ENCODE results near the gene RALGPS2. TPM values are rescaled to one million over a fixed set of nuclear protein-coding genes. Genes with fewer than 3 reads are reported as not detected.

RALGPS2 gene, protein sequence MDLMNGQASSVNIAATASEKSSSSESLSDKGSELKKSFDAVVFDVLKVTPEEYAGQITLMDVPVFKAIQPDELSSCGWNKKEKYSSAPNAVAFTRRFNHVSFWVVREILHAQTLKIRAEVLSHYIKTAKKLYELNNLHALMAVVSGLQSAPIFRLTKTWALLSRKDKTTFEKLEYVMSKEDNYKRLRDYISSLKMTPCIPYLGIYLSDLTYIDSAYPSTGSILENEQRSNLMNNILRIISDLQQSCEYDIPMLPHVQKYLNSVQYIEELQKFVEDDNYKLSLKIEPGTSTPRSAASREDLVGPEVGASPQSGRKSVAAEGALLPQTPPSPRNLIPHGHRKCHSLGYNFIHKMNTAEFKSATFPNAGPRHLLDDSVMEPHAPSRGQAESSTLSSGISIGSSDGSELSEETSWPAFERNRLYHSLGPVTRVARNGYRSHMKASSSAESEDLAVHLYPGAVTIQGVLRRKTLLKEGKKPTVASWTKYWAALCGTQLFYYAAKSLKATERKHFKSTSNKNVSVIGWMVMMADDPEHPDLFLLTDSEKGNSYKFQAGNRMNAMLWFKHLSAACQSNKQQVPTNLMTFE
- 171 and 207 TPM in 2 replicates for total RNA-seq

DNA sequence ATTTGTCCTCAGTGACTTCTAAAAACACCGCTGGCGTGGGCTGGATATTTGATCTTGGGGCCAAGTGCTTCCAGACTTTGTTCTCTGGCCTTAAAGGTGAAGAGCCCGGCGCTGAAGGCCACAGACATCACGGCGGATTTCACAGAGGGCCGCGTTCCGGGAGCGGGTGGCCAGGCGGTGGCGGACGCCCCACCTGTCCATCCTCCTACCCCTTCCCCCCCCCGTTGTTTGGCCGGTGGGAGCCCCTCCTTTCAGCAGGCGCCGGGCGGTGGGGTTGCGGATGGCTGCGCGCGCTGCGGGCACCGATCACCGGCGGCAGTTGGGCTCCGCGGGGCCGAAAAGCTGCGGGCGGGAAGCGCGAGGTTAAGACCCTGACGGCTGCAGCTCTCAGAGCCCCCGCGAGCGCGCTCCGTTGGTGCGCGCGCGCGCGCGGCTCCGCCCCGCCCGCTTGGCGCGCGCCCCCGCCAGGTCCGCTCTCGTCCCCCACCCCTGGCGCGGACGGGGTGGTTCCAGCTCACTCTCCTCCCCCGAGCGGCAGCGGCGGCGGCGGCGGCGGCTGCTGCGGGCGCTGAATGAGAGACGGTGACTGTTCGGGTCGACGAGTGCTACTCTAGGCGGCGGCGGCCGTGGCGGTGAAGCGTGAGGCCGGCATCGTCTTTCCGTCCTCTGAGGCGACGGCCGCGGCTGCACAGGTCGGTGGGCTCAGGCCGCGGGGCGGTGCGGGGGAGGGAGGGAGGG lies at the start of gene RALGPS2:
Gene RALGPS2, plus strand, starts transcription at position 517 of the 738 bp plus-strand sequence. CDS start 51,521 bp downstream, outside the sequence.
- DNase-seq (peak; percentile 66), ATAC-seq (ENCODE audit: low read depth) (peak; percentile 70)
- ChIA-PET POLR2A (interaction anchor here (0.6 to 5.8 kb wide), 25 partner anchors 15 to 302 kb away, joined by 3 to 119 read pairs (median 4); no protein-coding TSS in a partner anchor), CTCF (interaction anchor here (0.8 to 3.8 kb wide), 8 partner anchors 116 to 277 kb away, joined by 3 to 41 read pairs (median 4); no protein-coding TSS in a partner anchor)
- intact Hi-C loops (cut with micrococcal nuclease): loop anchor here (1.0 to 5.0 kb wide), 5 partner anchors 65 to 357 kb away; partner anchors contain the start of gene TOR3A
- H3K36me3 Mint-ChIP-seq (ENCODE audit: low read depth): peaks cover 33% of the 10 kb centered on the region
- peaks cover 53% of the 10 kb centered on the region for H3K4me1 Mint-ChIP-seq
- H3K27ac Mint-ChIP-seq: peak within 1 kb of the TSS; percentile 97
- no peaks in the 10 kb centered on the region for H3K27me3 Mint-ChIP-seq
- TF ChIP-seq, protein P1, sequence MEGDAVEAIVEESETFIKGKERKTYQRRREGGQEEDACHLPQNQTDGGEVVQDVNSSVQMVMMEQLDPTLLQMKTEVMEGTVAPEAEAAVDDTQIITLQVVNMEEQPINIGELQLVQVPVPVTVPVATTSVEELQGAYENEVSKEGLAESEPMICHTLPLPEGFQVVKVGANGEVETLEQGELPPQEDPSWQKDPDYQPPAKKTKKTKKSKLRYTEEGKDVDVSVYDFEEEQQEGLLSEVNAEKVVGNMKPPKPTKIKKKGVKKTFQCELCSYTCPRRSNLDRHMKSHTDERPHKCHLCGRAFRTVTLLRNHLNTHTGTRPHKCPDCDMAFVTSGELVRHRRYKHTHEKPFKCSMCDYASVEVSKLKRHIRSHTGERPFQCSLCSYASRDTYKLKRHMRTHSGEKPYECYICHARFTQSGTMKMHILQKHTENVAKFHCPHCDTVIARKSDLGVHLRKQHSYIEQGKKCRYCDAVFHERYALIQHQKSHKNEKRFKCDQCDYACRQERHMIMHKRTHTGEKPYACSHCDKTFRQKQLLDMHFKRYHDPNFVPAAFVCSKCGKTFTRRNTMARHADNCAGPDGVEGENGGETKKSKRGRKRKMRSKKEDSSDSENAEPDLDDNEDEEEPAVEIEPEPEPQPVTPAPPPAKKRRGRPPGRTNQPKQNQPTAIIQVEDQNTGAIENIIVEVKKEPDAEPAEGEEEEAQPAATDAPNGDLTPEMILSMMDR (IDR thresholded peaks at IDR 0.05): no peak
- H3K4me3 Mint-ChIP-seq: peak within 1 kb of the TSS; percentile 92
- H3K9me3 Mint-ChIP-seq: no peaks in the 10 kb centered on the region

GRCh38 chr1:178679237-178679636 lies 45.8 kb upstream of the RALGPS2 start:
- Mint-ChIP-seq H3K4me3 (no peak overlapping the region), H3K27me3 (no peaks in the 10 kb centered on the region), H3K36me3 (ENCODE audit: low read depth) (peaks cover 2% of the 10 kb centered on the region), H3K27ac (no peak overlapping the region), H3K4me1 (peaks cover 50% of the 10 kb centered on the region), H3K9me3 (no peaks in the 10 kb centered on the region)
- POLR2A ChIA-PET: interaction anchor here (1.5 kb wide), 1 partner anchor 46 kb away, joined by 4 read pairs; the partner anchor contains the start of gene RALGPS2
- TF ChIP-seq, protein P1 (IDR thresholded peaks at IDR 0.05): no peak
- CTCF ChIA-PET: no interaction called here
- no peak for DNase-seq
- no peak for ATAC-seq (ENCODE audit: low read depth)
- intact Hi-C loops (cut with micrococcal nuclease): no loop called here

DNA sequence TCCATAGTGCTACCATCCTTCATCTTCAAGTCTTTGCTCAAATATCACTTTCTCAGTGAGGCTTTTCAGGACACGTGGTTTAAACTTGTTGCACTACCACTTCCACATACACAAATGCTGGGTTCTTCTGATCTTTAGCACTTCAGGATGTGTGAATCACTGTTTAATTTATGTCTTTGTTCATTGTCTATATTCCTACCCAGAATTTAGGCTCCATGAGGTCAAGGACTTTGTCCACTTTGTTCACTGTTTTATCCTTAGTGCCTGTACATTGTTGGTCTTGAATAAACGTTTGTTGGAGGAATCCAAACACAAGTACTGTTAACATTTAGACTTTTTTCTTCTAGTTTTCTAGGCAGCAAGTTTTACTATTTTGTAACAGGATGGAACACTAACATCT lies 42.6 kb upstream of the RALGPS2 start:
- no peaks in the 10 kb centered on the region for H3K36me3 Mint-ChIP-seq (ENCODE audit: low read depth)
- peaks cover 1% of the 10 kb centered on the region for H3K9me3 Mint-ChIP-seq
- TF ChIP-seq, protein P1 (IDR thresholded peaks at IDR 0.05): no peak
- ChIA-PET POLR2A (interaction anchor here (0.9 to 2.0 kb wide), 2 partner anchors 103 to 140 kb away, joined by 3 to 6 read pairs; no protein-coding TSS in a partner anchor), CTCF (interaction anchor here (1.1 kb wide), 1 partner anchor 382 kb away, joined by 3 read pairs; no protein-coding TSS in a partner anchor)
- no peaks in the 10 kb centered on the region for H3K27me3 Mint-ChIP-seq
- ATAC-seq (ENCODE audit: low read depth): no peak
- intact Hi-C loops (cut with micrococcal nuclease): loop anchor here (5.0 kb wide), 1 partner anchor 35 kb away; no protein-coding TSS in a partner anchor
- H3K27ac Mint-ChIP-seq: peak overlapping the region; percentile 37
- H3K4me3 Mint-ChIP-seq: no peak overlapping the region
- no peak for DNase-seq
- peaks cover 53% of the 10 kb centered on the region for H3K4me1 Mint-ChIP-seq

DNA sequence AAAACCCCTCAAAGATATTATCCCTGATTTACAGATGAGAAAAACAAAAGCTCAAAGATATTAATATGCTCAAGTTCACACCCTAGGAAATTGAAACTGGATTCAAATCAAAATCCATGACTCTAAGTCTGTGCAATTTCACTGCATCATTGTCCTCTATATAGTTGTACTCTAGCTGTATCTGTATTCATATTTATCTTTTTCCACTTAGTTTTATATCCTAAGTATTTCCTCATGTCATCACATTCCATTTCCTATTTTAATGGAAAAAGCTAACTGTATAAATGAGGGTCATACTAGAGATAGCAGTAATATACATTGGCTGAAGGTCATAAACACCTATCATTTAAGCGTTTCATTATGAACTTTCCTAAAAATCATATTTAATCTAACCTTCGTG lies 42.2 kb upstream of the RALGPS2 start:
- CTCF ChIA-PET: interaction anchor here (0.7 to 1.1 kb wide), 2 partner anchors 140 to 383 kb away, joined by 3 read pairs; no protein-coding TSS in a partner anchor
- POLR2A ChIA-PET: interaction anchor here (0.6 to 2.2 kb wide), 5 partner anchors 43 to 674 kb away, joined by 3 to 10 read pairs (median 6); partner anchors contain the start of gene RALGPS2
- Mint-ChIP-seq H3K4me1 (peaks cover 52% of the 10 kb centered on the region), H3K9me3 (peaks cover 2% of the 10 kb centered on the region), H3K27me3 (no peaks in the 10 kb centered on the region), H3K27ac (no peak overlapping the region), H3K4me3 (no peak overlapping the region), H3K36me3 (ENCODE audit: low read depth) (no peaks in the 10 kb centered on the region)
- intact Hi-C loops (cut with micrococcal nuclease): loop anchor here (5.0 kb wide), 1 partner anchor 34 kb away; no protein-coding TSS in a partner anchor
- TF ChIP-seq, protein P1 (IDR thresholded peaks at IDR 0.05): no peak
- ATAC-seq (ENCODE audit: low read depth) (no peak), DNase-seq (no peak)
